Activated CD4-positive, alpha-beta T cell treated with anti-CD3 and anti-CD28 coated beads, Interleukin-2, Interleukin-6, amounts not matched to agents 100 ng/mL and 50 ng/mL, durations not matched to agents 16 hours and 8 hours (primary cell): Measurements from ENCODE around the gene COA1.
"Not testable (repeated sequence)": the region's sequence is repeated elsewhere in the genome, so short reads cannot be mapped to it uniquely, and the experiment has no call there.

Experiments
- DNase-seq: peaks from one replicate; pipeline ENCODE4 v3.0.0-alpha.2; 2020

The COA1 gene

DNA sequence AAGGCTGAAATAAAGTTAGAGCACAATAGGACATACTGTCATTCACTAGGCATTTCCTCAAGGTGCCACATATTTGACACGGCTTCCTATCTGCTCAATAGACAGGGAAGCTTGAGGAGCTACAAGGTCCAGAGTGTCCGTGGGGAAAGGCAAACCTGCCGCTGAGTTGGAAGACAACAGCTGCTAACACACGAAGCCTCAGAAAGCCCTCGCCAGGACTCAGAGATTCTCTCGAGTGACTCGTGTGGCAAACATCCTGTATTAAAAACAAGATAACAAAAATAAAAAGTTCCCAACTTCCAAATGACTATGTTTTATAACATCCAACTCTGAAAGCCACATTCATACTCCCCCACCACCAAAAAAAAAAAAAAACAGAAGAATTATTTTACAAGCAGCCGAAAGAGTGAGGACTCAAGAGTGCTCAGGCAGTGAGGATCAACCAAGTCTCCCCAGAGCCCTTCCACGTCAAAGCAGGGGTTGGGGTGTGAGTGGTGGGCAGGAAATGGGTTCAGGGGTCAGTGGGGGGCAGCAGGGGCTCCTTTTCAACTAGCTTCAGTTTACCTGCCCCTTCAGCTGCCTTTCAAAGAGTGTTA lies 78.8 kb downstream of the COA1 start:
- DNase-seq = peak; percentile 41

DNA sequence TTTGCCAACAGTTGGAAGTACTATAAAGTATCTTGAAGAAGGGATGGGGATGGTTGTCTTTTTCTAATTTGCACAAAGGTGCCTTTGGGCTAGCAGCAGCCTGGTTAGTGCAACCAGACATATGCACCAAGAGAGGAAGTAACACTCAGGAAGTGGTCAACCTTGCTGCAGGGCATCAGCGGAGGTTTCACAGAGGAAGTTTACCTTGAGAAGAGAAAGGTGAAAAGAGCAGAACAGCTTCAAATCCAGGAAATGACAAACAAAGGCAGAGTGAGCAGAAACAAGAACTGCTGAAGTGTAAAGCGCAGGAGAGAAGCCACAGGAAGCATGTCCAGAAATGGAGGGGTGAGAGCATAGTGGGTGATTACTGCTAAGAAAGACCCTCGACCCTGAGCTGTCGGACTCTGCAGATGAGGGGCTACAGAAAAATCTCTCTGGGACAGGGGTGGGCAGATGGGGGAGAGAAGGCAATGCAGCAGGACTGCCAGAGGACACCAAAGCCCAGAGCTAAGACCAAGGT lies 79.5 kb downstream of the COA1 start:
- peak; percentile 92 for DNase-seq

DNA sequence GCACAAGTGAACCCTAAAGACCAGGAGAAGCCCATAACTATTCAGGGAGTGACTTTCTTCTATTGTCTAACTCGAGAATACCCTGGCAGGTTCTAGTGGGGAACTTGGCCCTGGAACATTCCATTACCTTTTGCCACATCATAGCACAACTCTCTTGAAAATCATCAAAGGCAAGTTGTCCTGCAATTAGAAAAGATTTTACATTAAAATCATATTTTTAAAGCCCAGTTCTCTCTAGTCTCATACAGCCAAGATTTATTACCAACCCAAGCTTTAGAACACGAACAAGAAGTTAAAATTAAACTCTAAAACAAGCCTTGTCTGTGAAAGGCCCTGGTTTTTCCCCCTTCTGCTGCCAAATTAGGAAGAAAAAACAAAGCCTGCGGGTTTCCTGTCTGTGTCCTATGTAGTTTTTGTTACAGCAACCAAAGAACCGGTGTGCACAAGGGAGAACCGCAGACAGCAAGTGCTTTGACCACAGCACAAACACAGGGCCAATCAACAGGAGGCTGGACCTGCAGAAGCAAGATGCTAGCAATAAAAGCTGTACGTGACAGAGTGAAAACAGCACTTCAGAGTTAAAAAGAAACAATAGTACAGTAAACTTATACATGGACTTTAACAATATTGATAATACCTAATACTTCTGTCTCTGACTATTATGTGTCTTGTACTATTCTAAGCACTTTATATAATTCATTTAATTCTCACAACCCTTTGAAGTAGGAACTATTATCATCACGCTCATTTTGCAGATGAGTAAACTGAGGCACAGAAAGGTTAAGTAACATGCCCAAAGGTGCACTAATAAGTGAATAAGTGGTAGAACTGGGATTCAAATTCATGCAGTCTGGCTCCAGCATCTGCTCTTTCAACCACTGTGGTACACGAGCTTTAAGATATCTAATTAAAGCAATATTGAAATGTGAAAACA lies 80.6 kb downstream of the COA1 start:
- DNase-seq = peak; percentile 92

GRCh38 chr7:43647673-43648472 lies 81.5 kb downstream of the COA1 start:
- peak; percentile 91 for DNase-seq

- DNase-seq = no peak
Observed at GRCh38 chr7:43647339-43647672, 82.0 kb downstream of the COA1 start.

DNA sequence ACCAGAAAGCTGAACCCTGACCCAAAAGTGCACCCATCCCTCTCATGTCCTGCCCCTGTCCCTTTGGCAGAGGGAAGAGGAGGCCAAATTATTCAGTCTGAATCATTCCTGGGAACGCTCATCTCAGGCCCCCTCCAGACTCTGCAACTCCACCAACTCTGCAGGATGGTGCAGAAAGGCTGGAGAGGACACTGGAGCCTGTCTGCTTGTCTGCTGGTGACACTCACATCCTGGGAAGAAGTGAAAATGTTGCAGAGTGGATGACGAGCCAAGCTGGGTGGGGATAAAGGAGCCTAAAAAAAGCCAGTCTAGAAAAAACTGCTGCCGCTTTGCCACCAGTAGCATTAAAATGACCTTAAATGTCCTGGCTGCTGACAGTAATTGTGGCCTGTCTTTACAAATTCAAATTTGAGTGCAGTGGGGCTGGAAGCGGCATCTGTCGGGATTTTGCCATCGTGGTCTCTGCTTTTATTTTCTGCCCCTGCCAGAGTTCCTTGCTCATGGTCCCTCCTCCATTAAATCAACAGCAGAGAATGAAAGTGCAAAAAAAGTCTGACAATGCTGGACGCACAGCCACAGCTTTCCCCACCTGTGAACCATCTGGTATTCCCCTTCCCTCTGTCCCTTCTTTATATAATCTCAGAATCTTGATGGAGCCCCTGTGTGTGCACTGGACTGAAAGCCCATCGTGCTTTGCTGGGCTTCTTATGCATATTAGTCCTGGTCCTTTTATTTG lies 82.6 kb downstream of the COA1 start:
- no peak for DNase-seq

GRCh38 chr7:43645699-43646226 lies 83.6 kb downstream of the COA1 start:
- no peak for DNase-seq

DNA sequence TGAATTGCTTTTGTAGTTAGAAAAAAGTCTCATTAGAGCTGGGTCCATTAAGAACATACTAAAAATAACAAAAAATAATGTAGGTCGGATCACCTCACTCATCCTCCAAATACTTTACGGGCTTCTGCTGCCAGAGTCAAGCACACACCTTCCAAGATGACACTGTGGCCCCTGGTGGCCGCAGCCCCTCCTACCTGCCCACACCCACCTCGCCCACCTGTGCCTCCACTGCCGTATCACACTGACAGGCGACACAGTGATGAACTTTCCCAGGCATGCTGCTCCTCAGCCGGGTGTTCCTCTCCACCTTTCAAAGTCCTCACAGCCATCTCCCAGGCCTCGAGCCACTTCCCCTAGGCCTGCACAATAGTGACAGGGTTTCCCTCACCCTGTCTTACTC lies 85.5 kb downstream of the COA1 start:
- DNase-seq = no peak

- DNase-seq = no peak
Observed at GRCh38 chr7:43642897-43643630, 86.3 kb downstream of the COA1 start.

DNA sequence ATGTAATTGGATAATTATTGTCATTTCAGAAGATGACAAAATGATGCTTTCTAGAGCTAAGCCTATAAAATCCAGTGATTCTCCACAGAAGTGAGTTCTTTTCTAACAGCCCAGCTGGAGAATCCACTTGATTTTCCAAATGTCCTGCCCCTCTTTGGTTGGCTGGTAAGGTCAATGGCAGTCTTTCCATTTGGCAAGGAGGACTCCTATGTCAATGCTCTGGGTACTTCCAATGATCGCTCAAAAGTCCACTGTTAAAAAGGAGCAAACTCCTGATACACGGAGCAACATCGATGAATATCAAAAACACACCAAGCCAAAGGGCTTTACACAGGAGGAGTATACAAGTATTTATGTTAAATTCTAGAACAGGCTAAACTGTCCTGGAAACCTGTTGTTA lies 88.6 kb downstream of the COA1 start:
- DNase-seq = no peak

DNA sequence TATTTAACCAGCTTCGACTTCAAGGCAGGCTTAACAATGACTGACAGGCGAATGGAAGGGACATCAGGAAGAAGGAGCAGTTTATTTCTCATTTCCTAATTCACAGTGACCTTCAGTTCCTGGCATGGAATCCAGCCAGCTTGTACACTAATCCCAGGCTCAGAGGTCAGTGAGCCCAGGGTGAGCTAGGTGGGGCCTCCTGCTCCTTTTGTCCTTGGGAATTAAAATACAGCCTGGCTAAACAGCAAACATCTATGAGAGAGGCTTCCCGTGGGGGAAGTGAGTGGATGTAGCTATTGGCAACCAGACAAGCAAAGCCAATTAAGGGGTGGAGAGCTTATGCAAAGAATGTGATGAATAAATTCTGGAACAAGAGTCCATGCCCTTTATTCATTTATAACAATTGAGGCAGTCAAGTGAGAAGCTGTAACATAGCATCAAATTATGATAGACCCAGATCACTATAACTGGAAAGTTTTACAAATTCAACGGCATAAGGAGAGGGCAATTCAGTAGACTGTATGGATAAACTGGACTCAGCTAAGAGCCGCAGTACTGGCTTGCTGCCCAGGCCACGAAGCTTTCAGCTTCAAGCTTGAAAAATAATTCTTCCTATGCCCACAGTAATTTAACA lies 89.3 kb downstream of the COA1 start:
- DNase-seq = no peak

DNA sequence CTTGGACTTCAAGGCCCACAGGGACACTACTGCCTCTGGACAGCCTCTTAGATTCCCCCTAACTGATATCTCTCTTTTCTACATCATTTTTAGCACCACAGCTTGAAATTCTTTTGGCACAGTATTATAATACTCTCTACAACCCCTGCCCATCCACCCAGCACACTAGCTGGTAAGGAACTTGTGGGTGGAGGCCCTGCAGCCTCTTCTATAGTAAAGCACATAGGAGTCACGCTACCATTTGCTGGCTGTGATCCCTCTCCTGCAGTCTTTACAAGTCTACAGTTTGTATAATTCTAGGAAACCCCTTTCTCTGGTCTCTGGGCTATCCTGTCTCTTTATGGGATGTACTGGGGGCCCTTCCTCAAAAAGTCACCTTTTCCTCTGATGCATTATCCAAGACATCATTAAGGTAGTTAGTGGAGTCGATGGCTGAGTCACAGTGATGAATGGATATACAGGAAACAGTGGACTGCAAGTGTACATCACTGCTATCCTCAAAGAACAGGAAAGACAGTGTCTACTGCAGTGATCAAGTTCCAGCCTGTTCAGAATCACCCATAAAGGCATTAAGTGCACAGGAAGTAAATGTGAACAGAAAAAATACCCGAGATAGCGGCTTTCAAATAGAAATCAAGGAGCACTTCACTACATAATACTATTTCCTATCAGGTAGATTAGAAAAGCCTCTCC lies 92.1 kb downstream of the COA1 start:
- DNase-seq = peak; percentile 23

DNA sequence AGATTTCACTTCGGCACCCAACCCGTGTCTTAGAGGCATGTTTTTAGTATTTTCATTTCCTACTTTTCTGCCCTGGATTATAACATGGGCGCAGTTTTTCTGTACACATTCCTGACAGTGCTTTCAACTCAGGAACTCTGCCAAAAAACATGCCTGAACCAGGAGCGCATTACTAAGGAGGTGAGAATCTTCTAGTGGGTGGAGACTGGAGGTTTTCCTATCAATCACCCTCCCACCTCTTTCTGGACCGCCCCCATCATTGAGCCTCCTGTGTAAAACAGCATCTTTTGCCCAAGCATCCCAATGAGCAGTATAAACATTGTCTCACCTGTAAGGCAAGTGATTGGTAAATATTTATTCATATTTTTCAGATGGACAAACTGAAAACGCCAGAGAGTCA lies 93.2 kb downstream of the COA1 start:
- DNase-seq = no peak

- no peak for DNase-seq
Observed at GRCh38 chr7:43634384-43634783, 94.9 kb downstream of the COA1 start.

GRCh38 chr7:43632746-43633145 lies 96.6 kb downstream of the COA1 start:
- DNase-seq = no peak

DNA sequence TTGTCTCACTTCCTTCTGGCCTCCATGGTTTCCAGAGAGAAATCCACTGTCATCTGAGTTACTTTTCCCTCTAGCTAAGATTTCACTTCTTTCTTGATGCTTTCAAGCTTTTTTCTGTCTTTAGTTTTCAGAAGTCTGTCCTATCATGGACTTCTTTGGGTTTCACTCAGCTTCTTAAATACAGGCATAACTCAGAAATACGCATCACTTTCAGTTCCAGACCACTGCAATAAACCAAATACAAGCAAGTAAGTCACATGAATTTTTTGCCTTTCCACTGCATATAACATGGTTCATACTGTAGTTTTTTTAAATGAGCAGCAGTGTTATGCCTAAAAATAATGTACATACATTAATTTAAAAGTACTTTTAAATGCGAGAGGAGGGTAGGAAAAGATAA lies 97.8 kb downstream of the COA1 start:
- DNase-seq = no peak

DNA sequence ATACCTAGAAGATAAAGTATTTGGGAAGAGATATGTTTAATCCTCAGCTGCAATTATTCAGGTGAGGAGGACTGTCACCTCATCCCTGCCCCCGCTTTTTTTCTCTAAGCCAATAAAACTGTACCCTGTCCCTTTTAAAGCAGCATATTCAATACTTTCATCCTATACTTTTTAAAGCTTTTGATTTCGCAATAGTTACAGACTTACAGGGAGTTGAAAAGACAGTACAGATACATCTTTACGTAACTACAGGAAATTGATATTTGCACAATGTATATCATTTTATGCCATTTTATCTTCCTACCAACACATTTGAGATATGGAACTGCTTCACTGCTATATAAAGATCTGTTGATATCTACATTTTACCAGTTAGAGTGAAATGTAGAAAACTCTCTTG lies 98.8 kb downstream of the COA1 start:
- no peak for DNase-seq

- no peak for DNase-seq
Observed at GRCh38 chr7:43629857-43630256, 99.5 kb downstream of the COA1 start.

- DNase-seq = no peak
Observed at GRCh38 chr7:43628431-43628830, 100.9 kb downstream of the COA1 start.

- not testable (repeated sequence) for DNase-seq
Observed at GRCh38 chr7:43627798-43628197, 101.5 kb downstream of the COA1 start.

- DNase-seq = no peak
Observed at GRCh38 chr7:43626695-43627094, 102.6 kb downstream of the COA1 start.
